Measurements from ENCODE around the gene VWA1. TPM values are rescaled to one million over a fixed set of nuclear protein-coding genes. Genes with fewer than 3 reads are reported as not detected.
"Not testable (repeated sequence)": the region's sequence is repeated elsewhere in the genome, so short reads cannot be mapped to it uniquely, and the experiment has no call there.

VWA1 gene
- total RNA-seq, 1 experiment from 2014 or later, result 0.54 TPM

- ChIA-PET CTCF (interaction anchor here (0.8 to 1.2 kb wide), 2 partner anchors 21 to 43 kb away, joined by 3 to 4 read pairs; no protein-coding TSS in a partner anchor), POLR2A (interaction anchor here (0.6 to 1.7 kb wide), 2 partner anchors 24 to 54 kb away, joined by 4 read pairs; partner anchors contain the start of gene MRPL20)
- Mint-ChIP-seq H3K9me3 (ENCODE audit: unreplicated experiment) (no peaks in the 10 kb centered on the region), H3K4me1 (ENCODE audit: insufficient read depth, unreplicated experiment) (no peaks in the 10 kb centered on the region), H3K36me3 (ENCODE audit: insufficient read depth, unreplicated experiment) (no peaks in the 10 kb centered on the region), H3K27me3 (ENCODE audit: insufficient read depth, unreplicated experiment) (no peaks in the 10 kb centered on the region), H3K27ac (ENCODE audit: low read depth, unreplicated experiment) (peak overlapping the region; percentile 19), H3K4me3 (ENCODE audit: unreplicated experiment) (peak overlapping the region; percentile 25)
- intact Hi-C loops (cut with micrococcal nuclease), result no loop called here
- no peak for DNase-seq (ENCODE audit: unreplicated experiment)
- no TSS peak for BruUV-seq (replicated peaks)
- no peak for TF ChIP-seq CTCF (IDR thresholded peaks at IDR 0.05; ENCODE audit: unreplicated experiment)
Measured at GRCh38 chr1:1461721-1462317, 26.3 kb downstream of the VWA1 start.

GRCh38 chr1:1462318-1462966 is 27.0 kb downstream of the VWA1 start:
- ChIA-PET CTCF (interaction anchor here (0.8 to 1.2 kb wide), 2 partner anchors 21 to 42 kb away, joined by 3 to 4 read pairs; no protein-coding TSS in a partner anchor), POLR2A (interaction anchor here (1.7 kb wide), 1 partner anchor 55 kb away, joined by 4 read pairs; the partner anchor contains the start of gene MRPL20)
- BruUV-seq (replicated peaks), result no TSS peak
- intact Hi-C loops (cut with micrococcal nuclease), result no loop called here
- TF ChIP-seq CTCF (IDR thresholded peaks at IDR 0.05; ENCODE audit: unreplicated experiment), result no peak
- H3K9me3 Mint-ChIP-seq (ENCODE audit: unreplicated experiment), result no peaks in the 10 kb centered on the region
- H3K27ac Mint-ChIP-seq (ENCODE audit: low read depth, unreplicated experiment), result peak overlapping the region; percentile 19
- no peaks in the 10 kb centered on the region for H3K4me1 Mint-ChIP-seq (ENCODE audit: insufficient read depth, unreplicated experiment)
- peak overlapping the region; percentile 25 for H3K4me3 Mint-ChIP-seq (ENCODE audit: unreplicated experiment)
- H3K36me3 Mint-ChIP-seq (ENCODE audit: insufficient read depth, unreplicated experiment), result no peaks in the 10 kb centered on the region
- no peak for DNase-seq (ENCODE audit: unreplicated experiment)
- no peaks in the 10 kb centered on the region for H3K27me3 Mint-ChIP-seq (ENCODE audit: insufficient read depth, unreplicated experiment)

- ChIA-PET CTCF (interaction anchor here (0.6 to 1.3 kb wide), 3 partner anchors 22 to 91 kb away, joined by 3 to 5 read pairs (median 3); no protein-coding TSS in a partner anchor), POLR2A (interaction anchor here (1.7 kb wide), 1 partner anchor 56 kb away, joined by 4 read pairs; the partner anchor contains the start of gene MRPL20)
- no peaks in the 10 kb centered on the region for H3K36me3 Mint-ChIP-seq (ENCODE audit: insufficient read depth, unreplicated experiment)
- intact Hi-C loops (cut with micrococcal nuclease), result no loop called here
- no peaks in the 10 kb centered on the region for H3K27me3 Mint-ChIP-seq (ENCODE audit: insufficient read depth, unreplicated experiment)
- H3K4me1 Mint-ChIP-seq (ENCODE audit: insufficient read depth, unreplicated experiment), result no peaks in the 10 kb centered on the region
- BruUV-seq (replicated peaks), result no TSS peak
- no peak for DNase-seq (ENCODE audit: unreplicated experiment)
- no peak for TF ChIP-seq CTCF (IDR thresholded peaks at IDR 0.05; ENCODE audit: unreplicated experiment)
- no peak overlapping the region for H3K27ac Mint-ChIP-seq (ENCODE audit: low read depth, unreplicated experiment)
- H3K4me3 Mint-ChIP-seq (ENCODE audit: unreplicated experiment), result no peak overlapping the region
- no peaks in the 10 kb centered on the region for H3K9me3 Mint-ChIP-seq (ENCODE audit: unreplicated experiment)
Measured at GRCh38 chr1:1463312-1463711, 27.8 kb downstream of the VWA1 start.

- DNase-seq (ENCODE audit: unreplicated experiment); H3K9me3 Mint-ChIP-seq (ENCODE audit: unreplicated experiment); H3K36me3 Mint-ChIP-seq (ENCODE audit: insufficient read depth, unreplicated experiment); H3K27me3 Mint-ChIP-seq (ENCODE audit: insufficient read depth, unreplicated experiment); H3K4me3 Mint-ChIP-seq (ENCODE audit: unreplicated experiment); H3K27ac Mint-ChIP-seq (ENCODE audit: low read depth, unreplicated experiment); POLR2A ChIA-PET; intact Hi-C loops (cut with micrococcal nuclease); H3K4me1 Mint-ChIP-seq (ENCODE audit: insufficient read depth, unreplicated experiment); CTCF ChIA-PET; BruUV-seq (replicated peaks): not testable (repeated sequence)
Measured at GRCh38 chr1:1468196-1468985, 32.9 kb downstream of the VWA1 start.

All from MCF 10A (cell line).